GM18526 (cell line): ENCODE measurements around the gene SLC6A8.

Source experiments
- POLR2A ChIP-seq: IDR thresholded peaks from 3 replicates; pipeline ENCODE4 v1.6.1; 2011; ENCODE audit not compliant: insufficient read length; ENCODE audit errors: extremely low read depth

SLC6A8 gene

GRCh38 chrX:153665726-153666306 is 21.9 kb upstream of the SLC6A8 start:
- no peak for TF ChIP-seq POLR2A

GRCh38 chrX:153667281-153667955 is 20.3 kb upstream of the SLC6A8 start:
- no peak for TF ChIP-seq POLR2A

- no peak for TF ChIP-seq POLR2A
Measured at GRCh38 chrX:153667956-153668396, 19.8 kb upstream of the SLC6A8 start.

GRCh38 chrX:153668423-153669173 is 19.1 kb upstream of the SLC6A8 start:
- TF ChIP-seq POLR2A = no peak

- TF ChIP-seq POLR2A = no peak
Measured at GRCh38 chrX:153669174-153669890, 18.4 kb upstream of the SLC6A8 start.

GRCh38 chrX:153669901-153670731 is 17.6 kb upstream of the SLC6A8 start:
- no peak for TF ChIP-seq POLR2A

- no peak for TF ChIP-seq POLR2A
Measured at GRCh38 chrX:153670748-153671588, 16.8 kb upstream of the SLC6A8 start.

GRCh38 chrX:153671589-153672530 is 15.9 kb upstream of the SLC6A8 start:
- no peak for TF ChIP-seq POLR2A

- TF ChIP-seq POLR2A = no peak
Measured at GRCh38 chrX:153672531-153673427, 14.9 kb upstream of the SLC6A8 start.

- no peak for TF ChIP-seq POLR2A
Measured at GRCh38 chrX:153673428-153674218, 14.1 kb upstream of the SLC6A8 start, which contains the start of gene PNCK. Gene PNCK (minus strand): TSS chrX:153673813. CDS start chrX:153673076, 737 bp downstream.
